ENCODE measurements around the gene PLEKHJ1.

Gene PLEKHJ1

DNA sequence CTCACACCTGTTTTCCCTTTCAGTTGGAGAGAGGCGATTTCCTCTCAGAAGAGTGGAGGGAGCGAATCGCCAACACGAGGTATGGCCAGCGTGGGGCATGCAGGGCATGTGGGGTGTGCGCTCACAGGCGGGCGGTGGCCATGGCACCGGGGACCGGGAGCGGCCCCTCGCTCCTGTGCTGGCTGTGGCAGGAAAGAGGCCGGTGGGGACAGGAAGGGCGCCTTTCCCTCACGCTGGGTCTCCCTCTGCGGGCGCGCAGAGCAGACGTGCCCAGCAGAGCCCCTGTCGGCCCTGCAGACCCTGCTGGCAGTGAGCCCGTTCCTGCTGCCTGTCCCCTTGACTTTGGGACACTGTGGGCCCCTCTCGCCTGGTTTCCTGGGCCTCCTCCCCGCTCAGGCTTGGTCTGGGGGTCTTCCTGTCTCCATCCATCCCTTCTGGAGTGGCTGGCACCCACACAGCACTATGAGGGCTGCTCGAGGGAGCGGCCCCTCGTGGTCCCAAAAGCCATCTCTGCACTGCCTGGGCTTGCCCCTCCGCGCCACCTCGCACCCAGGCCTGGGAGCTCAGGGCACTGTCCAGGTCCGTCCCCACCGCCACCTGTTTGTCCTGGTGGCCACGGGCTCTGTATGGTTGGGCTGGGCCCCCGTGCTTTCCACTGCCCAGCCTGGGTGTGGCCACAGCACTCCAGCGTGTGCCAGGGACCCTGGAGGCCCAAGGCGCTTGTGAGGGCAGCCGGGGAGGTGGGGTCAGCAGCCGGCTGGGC, 36.1 kb downstream of the PLEKHJ1 start:
- TF ChIP-seq, protein P1, sequence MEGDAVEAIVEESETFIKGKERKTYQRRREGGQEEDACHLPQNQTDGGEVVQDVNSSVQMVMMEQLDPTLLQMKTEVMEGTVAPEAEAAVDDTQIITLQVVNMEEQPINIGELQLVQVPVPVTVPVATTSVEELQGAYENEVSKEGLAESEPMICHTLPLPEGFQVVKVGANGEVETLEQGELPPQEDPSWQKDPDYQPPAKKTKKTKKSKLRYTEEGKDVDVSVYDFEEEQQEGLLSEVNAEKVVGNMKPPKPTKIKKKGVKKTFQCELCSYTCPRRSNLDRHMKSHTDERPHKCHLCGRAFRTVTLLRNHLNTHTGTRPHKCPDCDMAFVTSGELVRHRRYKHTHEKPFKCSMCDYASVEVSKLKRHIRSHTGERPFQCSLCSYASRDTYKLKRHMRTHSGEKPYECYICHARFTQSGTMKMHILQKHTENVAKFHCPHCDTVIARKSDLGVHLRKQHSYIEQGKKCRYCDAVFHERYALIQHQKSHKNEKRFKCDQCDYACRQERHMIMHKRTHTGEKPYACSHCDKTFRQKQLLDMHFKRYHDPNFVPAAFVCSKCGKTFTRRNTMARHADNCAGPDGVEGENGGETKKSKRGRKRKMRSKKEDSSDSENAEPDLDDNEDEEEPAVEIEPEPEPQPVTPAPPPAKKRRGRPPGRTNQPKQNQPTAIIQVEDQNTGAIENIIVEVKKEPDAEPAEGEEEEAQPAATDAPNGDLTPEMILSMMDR (IDR thresholded peaks at IDR 0.05; ENCODE audit: borderline replicate concordance, insufficient read depth, low read depth, low read length), result no peak
- H3K4me3 ChIP-seq (ENCODE audit: low read depth, low read length), result no peak overlapping the region

DNA sequence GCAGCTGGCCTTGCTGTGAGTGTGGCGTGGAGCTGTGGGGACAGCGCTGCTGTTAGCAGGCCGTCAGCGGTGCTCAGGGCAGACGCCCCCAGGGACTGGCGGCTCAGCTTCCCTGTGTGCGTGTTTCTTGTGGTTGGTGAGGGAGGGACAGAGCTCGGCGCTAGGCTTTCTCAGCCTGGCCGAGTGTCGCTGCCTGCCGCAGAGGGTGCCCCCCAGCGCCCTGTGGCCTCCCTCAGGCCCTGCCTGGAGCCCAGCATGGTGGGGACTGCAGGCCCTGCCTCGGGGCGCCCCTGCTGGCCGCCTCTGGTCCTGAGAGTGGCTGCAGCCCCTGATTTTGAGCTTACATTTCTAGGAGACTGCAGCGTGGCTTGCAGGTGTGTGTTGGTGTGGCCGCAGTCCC, 36.9 kb downstream of the PLEKHJ1 start:
- TF ChIP-seq, protein P1 (IDR thresholded peaks at IDR 0.05; ENCODE audit: borderline replicate concordance, insufficient read depth, low read depth, low read length), result peak; percentile 39; the same call in 1 of the 2 replicates
- no peak overlapping the region for H3K4me3 ChIP-seq (ENCODE audit: low read depth, low read length)

DNA sequence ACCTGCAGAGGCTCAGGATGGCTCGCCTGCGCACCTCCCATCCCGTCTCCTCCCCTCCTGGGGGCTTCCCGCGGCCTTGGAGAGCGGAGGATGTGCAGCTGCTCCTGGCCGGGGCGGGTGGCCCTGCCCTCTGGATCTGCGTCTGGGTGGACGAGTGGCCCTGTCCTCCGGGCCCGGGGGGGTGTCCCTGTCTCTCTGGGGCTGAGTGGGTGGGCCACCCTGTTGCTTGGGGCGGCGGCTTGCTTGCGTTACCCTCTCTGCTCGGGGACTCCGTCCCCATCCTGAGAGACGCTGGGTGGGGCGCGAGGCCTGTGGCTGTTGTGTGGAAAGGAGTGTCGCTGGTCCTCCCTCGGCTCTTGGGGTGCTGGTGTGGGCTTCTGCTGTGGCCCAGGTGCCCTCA, 37.8 kb downstream of the PLEKHJ1 start:
- TF ChIP-seq, protein P1 (IDR thresholded peaks at IDR 0.05; ENCODE audit: borderline replicate concordance, insufficient read depth, low read depth, low read length), result no peak
- no peak overlapping the region for H3K4me3 ChIP-seq (ENCODE audit: low read depth, low read length)

DNA sequence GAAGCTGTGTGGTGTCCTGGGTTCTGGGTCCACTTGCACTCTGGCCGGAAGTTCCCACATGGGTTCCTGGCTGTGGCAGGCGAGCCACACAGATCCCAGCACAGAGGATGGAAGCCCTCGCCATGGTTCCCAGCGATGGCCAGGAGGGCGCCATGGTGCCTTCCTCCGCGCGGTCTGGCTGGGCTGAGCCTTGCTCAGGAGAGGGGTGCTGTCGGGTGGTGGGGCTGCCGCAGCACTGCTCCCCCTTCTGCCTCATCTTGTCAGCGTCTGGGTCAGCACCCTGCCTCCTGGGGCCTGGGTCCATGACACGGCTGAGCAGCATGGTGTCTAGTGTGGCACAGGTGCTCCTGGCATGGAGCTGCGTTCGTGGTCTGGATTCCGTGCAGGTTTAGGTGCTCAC, 38.9 kb downstream of the PLEKHJ1 start:
- TF ChIP-seq, protein P1 (IDR thresholded peaks at IDR 0.05; ENCODE audit: borderline replicate concordance, insufficient read depth, low read depth, low read length), result no peak
- H3K4me3 ChIP-seq (ENCODE audit: low read depth, low read length), result no peak overlapping the region

DNA sequence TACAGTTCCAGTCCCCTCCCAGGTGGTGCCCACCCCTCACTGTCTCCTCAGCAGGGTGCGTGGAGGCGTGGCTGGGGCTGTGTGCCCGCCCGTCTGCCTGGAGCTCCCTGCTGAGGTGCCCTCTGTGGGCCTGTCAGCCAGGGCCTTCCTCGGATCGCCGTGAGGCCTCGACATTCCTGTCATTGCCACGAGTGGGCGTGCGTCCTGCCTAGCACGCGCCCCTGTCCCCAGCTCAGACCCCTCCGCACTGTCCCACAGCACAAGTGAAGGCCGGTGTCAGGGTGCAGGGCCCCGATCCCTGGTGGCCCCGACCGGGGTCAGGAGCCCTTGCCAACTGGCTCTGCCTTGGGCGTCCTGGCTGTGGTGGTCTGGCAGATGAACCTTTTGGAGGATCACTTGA, 40.2 kb downstream of the PLEKHJ1 start:
- no peak overlapping the region for H3K4me3 ChIP-seq (ENCODE audit: low read depth, low read length)
- TF ChIP-seq, protein P1 (IDR thresholded peaks at IDR 0.05; ENCODE audit: borderline replicate concordance, insufficient read depth, low read depth, low read length), result no peak

DNA sequence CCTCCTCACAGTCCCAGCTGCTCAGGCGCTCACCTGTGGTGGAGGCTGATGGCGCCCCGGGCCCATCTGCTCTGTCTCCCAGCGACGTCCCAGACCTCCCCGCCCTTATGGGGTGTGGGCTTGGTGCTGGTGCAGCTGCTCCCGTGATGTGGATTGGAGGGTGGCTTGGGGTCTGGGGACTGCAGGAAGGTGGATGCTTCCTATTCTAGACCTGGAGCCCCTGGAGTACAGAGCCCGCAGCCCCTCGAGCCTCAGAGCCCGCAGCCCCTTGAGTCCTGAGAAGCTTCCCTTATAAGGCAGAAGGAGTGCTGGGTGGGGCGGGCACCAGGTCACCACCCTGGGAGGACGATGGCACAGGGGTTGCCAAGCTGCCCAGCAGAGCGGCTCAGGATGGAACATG, 40.8 kb downstream of the PLEKHJ1 start:
- TF ChIP-seq, protein P1 (IDR thresholded peaks at IDR 0.05; ENCODE audit: borderline replicate concordance, insufficient read depth, low read depth, low read length), result no peak
- H3K4me3 ChIP-seq (ENCODE audit: low read depth, low read length), result no peak overlapping the region

DNA sequence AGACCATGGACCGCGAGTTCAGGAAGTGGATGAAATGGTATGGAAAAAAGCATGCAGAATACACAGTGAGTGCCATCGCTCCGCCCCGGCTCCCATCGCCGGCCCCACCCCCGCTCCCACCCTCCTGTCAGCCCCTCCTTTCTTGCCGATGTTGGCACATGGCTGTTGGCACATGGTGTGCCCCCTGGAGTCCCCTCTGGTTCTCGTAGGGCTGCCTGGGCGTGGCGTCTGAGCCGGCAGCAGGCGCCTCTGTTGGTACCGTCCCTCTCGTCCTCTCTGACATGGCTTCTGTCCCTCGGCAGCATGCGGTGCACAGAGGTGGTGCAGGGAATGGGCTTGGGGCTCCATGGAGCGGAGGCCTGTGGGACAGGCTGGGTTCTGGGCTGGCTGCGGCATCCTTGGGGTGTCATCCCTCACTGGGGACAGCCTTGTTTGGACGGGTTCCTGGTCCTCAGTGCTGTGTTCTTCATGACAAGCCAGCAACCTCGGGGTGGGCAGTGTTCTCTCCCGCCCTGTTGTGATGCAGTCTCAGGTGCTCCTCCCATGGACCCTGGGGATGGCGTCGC, 41.5 kb downstream of the PLEKHJ1 start:
- TF ChIP-seq, protein P1 (IDR thresholded peaks at IDR 0.05; ENCODE audit: borderline replicate concordance, insufficient read depth, low read depth, low read length), result no peak
- no peak overlapping the region for H3K4me3 ChIP-seq (ENCODE audit: low read depth, low read length)

Data from GM12875 (cell line).